Left lung (tissue), 10 donors: ENCODE results near the gene MAP4. TPM values are rescaled to one million over a fixed set of nuclear protein-coding genes. Genes with fewer than 3 reads are reported as not detected.

Experiments used
- ATAC-seq: fragments of 200-7000 bp; cut with Tn5 transposase; one replicate; pipeline ENCODE4 v1.9.1; 2020; ENCODE audit warnings: moderate library complexity
- DNase-seq, 4 donors: peaks; one replicate each; pipeline ENCODE4 v3.0.0-alpha.2; 2013 to 2020
- H3K27ac ChIP-seq, 2 donors: fragments of 200-600 bp; sonication (generic) in 1 of 2; one replicate each; pipeline versions ENCODE4 v1.5.0 to v1.8.0; 2020 to 2021
- H3K27me3 ChIP-seq, 2 donors: fragments of 200-600 bp; sonication (generic) in 1 of 2; one replicate each; pipeline versions ENCODE4 v1.5.0 to v1.8.0; 2020 to 2021
- H3K36me3 ChIP-seq, 2 donors: fragments of 200-600 bp; sonication (generic) in 1 of 2; one replicate each; pipeline versions ENCODE4 v1.5.0 to v1.8.0; 2020 to 2021
- H3K4me1 ChIP-seq, 2 donors: fragments of 200-600 bp; one replicate each; pipeline ENCODE4 v1.8.0; 2021
- H3K4me3 ChIP-seq, 2 donors: fragments of 200-600 bp; sonication (generic) in 1 of 2; one replicate each; pipeline versions ENCODE4 v1.5.0 to v1.8.0; 2020 to 2021; ENCODE audit warnings: mild to moderate bottlenecking in 1 of 2
- H3K9me3 ChIP-seq, 2 donors: fragments of 200-600 bp; sonication (generic) in 1 of 2; one replicate each; pipeline versions ENCODE4 v1.5.0 to v1.8.0; 2020 to 2021
- CTCF ChIP-seq, 2 donors: fragments of 200-600 bp; sonication (generic) in 1 of 2; IDR thresholded peaks; one replicate each; pipeline versions ENCODE4 v1.5.0 to v1.8.0; 2021; ENCODE audit warnings: antibody characterized with exemption in 2 of 2
- intact Hi-C, 2 donors: fragments of 100-400 bp; cut with DNase I; formaldehyde crosslinking; loops; one replicate each; pipeline versions ENCODE4 v1.11.2 to v1.14.2; 2022
- polyA plus RNA-seq, 6 donors: library from polyadenylated mRNA; unstranded; fragments of 120-200 nt; gene quantifications; one replicate each; pipeline ENCODE4 v1.2.1, GENCODE V29; 2013; ENCODE audit not compliant: insufficient read length in 6 of 6
- total RNA-seq, 2 donors: library from RNA; stranded (reverse); fragmentation: NEBNext Ultra II Directional; extraction: Animal tissue kit (Norgen Biotek cat#: 25700); gene quantifications; one replicate each; pipeline ENCODE4 v1.2.1, GENCODE V29; 2021
- donor health status: DM: no; HTN: yes; CAD: no.
- donor health status: DM: no; HTN: no; CAD: no.

Gene MAP4
- total and polyA plus RNA-seq, 8 donors = 165 to 216 (median 177) TPM

GRCh38 chr3:47964740-47965139 lies 51.5 kb downstream of the MAP4 start:
- Histone ChIP-seq H3K27me3 (no peaks in the 10 kb centered on the region), H3K4me3 (no peak overlapping the region), H3K27ac (no peak overlapping the region), H3K9me3 (no peaks in the 10 kb centered on the region), H3K4me1 (peaks cover 0 to 7% of the 10 kb centered on the region in 2 donors), H3K36me3 (no peaks in the 10 kb centered on the region)
- no peak for DNase-seq
- intact Hi-C loops = no loop called here
- no peak for TF ChIP-seq CTCF (IDR thresholded peaks at IDR 0.05)
- no peak for ATAC-seq

GRCh38 chr3:47961815-47962606 lies 54.2 kb downstream of the MAP4 start:
- H3K9me3 ChIP-seq = no peaks in the 10 kb centered on the region
- H3K27me3 ChIP-seq = no peaks in the 10 kb centered on the region
- peaks cover 0 to 7% of the 10 kb centered on the region in 2 donors for H3K4me1 ChIP-seq
- DNase-seq (no peak), ATAC-seq (no peak)
- intact Hi-C loops = no loop called here
- no peak overlapping the region for H3K4me3 ChIP-seq
- H3K27ac ChIP-seq = no peak overlapping the region
- TF ChIP-seq CTCF (IDR thresholded peaks at IDR 0.05) = no peak
- H3K36me3 ChIP-seq = no peaks in the 10 kb centered on the region

DNA sequence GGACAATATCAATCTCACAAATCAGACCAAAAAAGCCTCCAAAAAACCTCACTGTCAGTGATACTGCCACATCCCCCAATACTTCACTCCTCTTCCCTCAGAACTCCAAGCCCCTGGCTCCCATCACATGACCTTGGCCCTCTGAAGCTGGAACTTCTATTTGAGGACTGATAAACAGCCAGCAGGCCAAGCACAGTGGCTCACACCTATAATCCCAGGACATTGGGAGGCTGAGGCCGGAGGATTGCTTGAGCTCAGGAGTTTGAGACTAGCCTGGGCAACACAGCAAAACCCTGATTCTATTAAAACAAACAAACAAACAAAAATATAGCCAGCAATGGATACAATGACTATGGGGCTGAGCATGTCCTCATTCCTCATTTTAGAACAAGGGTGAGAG lies 55.2 kb downstream of the MAP4 start:
- H3K27ac ChIP-seq = no peak overlapping the region
- no peaks in the 10 kb centered on the region for H3K9me3 ChIP-seq
- H3K36me3 ChIP-seq = no peaks in the 10 kb centered on the region
- H3K27me3 ChIP-seq = no peaks in the 10 kb centered on the region
- no peak overlapping the region for H3K4me3 ChIP-seq
- DNase-seq (no peak), ATAC-seq (no peak)
- intact Hi-C loops = no loop called here
- peaks cover 0 to 7% of the 10 kb centered on the region in 2 donors for H3K4me1 ChIP-seq
- TF ChIP-seq CTCF (IDR thresholded peaks at IDR 0.05) = no peak

DNA sequence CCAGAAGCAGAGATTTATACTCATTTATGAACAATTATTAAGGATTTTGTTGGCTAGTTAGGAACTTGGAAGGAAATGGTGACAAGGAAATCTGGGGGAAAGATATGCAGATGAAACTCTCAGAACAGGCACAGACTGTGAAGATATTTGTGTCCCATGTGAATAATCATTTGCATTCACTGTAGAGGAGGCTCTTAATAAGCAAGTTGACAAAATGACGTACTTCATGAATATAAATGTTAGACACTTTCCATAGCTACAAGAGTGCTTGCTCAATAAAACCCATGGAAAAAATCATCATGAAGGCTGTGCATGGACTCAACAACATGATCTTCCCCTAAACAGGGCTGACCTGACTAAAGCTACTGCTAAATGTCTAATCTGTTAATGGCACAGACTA lies 59.7 kb downstream of the MAP4 start:
- Histone ChIP-seq H3K36me3 (no peaks in the 10 kb centered on the region), H3K27me3 (no peaks in the 10 kb centered on the region), H3K4me1 (peaks cover 0 to 7% of the 10 kb centered on the region in 2 donors), H3K4me3 (no peak overlapping the region), H3K27ac (no peak overlapping the region), H3K9me3 (no peaks in the 10 kb centered on the region)
- intact Hi-C loops = no loop called here
- no peak for TF ChIP-seq CTCF (IDR thresholded peaks at IDR 0.05)
- no peak for DNase-seq
- ATAC-seq = no peak

GRCh38 chr3:47954567-47954966 lies 61.6 kb downstream of the MAP4 start:
- peaks cover 0 to 7% of the 10 kb centered on the region in 2 donors for H3K4me1 ChIP-seq
- peak in 1 of 4 donors; percentile 14 for DNase-seq
- ATAC-seq = peak; percentile 38
- H3K27ac ChIP-seq = no peak overlapping the region
- H3K36me3 ChIP-seq = no peaks in the 10 kb centered on the region
- no peak overlapping the region for H3K4me3 ChIP-seq
- intact Hi-C loops = no loop called here
- no peak for TF ChIP-seq CTCF (IDR thresholded peaks at IDR 0.05)
- no peaks in the 10 kb centered on the region for H3K9me3 ChIP-seq
- no peaks in the 10 kb centered on the region for H3K27me3 ChIP-seq
